HG02642 (cell line): ENCODE data around the gene NID1.
"Not testable (repeated sequence)": the region's sequence is repeated elsewhere in the genome, so short reads cannot be mapped to it uniquely, and the experiment has no call there.

Source experiments
- ATAC-seq: cut with Tn5 transposase; IDR thresholded peaks from one replicate; pipeline ENCODE4 v1.9.1; 2021; ENCODE audit warnings: mild to moderate bottlenecking; ENCODE audit not compliant: unreplicated experiment, poor library complexity

Gene NID1

GRCh38 chr1:236064674-236065508 lies at the start of gene NID1:
Gene NID1, minus strand, starts transcription at chr1:236065090. Its CDS starts 11 bp downstream, at chr1:236065079.
- ATAC-seq = no peak

GRCh38 chr1:236114076-236114747 lies 49.3 kb upstream of the NID1 start:
- ATAC-seq = no peak

- no peak for ATAC-seq
These were observed 48.6 kb upstream of the NID1 start for GRCh38 chr1:236113324-236114032.

GRCh38 chr1:236112332-236112627 lies 47.4 kb upstream of the NID1 start:
- ATAC-seq = no peak

- no peak for ATAC-seq
These were observed 46.8 kb upstream of the NID1 start for GRCh38 chr1:236111527-236112331.

- ATAC-seq = no peak
These were observed 45.2 kb upstream of the NID1 start for GRCh38 chr1:236110137-236110536.

GRCh38 chr1:236108027-236108648 lies 43.2 kb upstream of the NID1 start:
- no peak for ATAC-seq

- ATAC-seq = no peak
These were observed 42.4 kb upstream of the NID1 start for GRCh38 chr1:236107121-236107907.

- ATAC-seq = no peak
These were observed 38.8 kb upstream of the NID1 start for GRCh38 chr1:236103646-236104218.

GRCh38 chr1:236103059-236103458 lies 38.2 kb upstream of the NID1 start:
- no peak for ATAC-seq

- no peak for ATAC-seq
These were observed 37.7 kb upstream of the NID1 start for GRCh38 chr1:236102611-236103010.

- no peak for ATAC-seq
These were observed 36.6 kb upstream of the NID1 start for GRCh38 chr1:236101233-236102200.

- ATAC-seq = no peak
These were observed 35.9 kb upstream of the NID1 start for GRCh38 chr1:236100799-236101198.

- ATAC-seq = no peak
These were observed 34.6 kb upstream of the NID1 start for GRCh38 chr1:236099355-236099974.

GRCh38 chr1:236098267-236098666 lies 33.4 kb upstream of the NID1 start:
- ATAC-seq = no peak

GRCh38 chr1:236096660-236097482 lies 32.0 kb upstream of the NID1 start:
- not testable (repeated sequence) for ATAC-seq
